Stimulated activated naive CD8-positive, alpha-beta T cell treated with anti-CD3 and anti-CD28 coated beads, Interleukin-15, amount 100 ng/mL, for 72 hours (primary cell): Measurements from ENCODE around the gene POT1.
A peak's percentile ranks its signal among the peaks of the same experiment; 100 is the strongest.

ENCODE experiments used
- ATAC-seq: fragments of 150-1000 bp; cut with Tn5 transposase; 2 replicates; pipeline ENCODE4 v1.10.0; 2021; ENCODE audit warnings: mild to moderate bottlenecking, moderate library complexity
- DNase-seq, 2 donors: peaks; one replicate each; pipeline ENCODE4 v3.0.0; 2021 to 2022
- H3K27ac Mint-ChIP-seq, 2 donors: one replicate each; pipeline ENCODE4 v1.8.0; 2022; ENCODE audit warnings: mild to moderate bottlenecking in 2 of 2, mixed read lengths in 2 of 2, moderate library complexity in 2 of 2
- H3K27me3 Mint-ChIP-seq: one replicate; pipeline ENCODE4 v1.8.0; 2022; ENCODE audit warnings: mixed read lengths
- H3K4me1 Mint-ChIP-seq: one replicate; pipeline ENCODE4 v1.8.0; 2022; ENCODE audit warnings: mild to moderate bottlenecking, mixed read lengths
- H3K4me3 Mint-ChIP-seq, 2 donors: one replicate each; pipeline ENCODE4 v1.8.0; 2022; ENCODE audit warnings: mild to moderate bottlenecking in 2 of 2, mixed read lengths in 2 of 2, moderate library complexity in 1 of 2
- H3K9me3 Mint-ChIP-seq, 2 donors: one replicate each; pipeline ENCODE4 v1.8.0; 2022; ENCODE audit warnings: mixed read lengths in 2 of 2

Gene POT1

GRCh38 chr7:124930173-124930623 lies 573 bp upstream of the POT1 start:
- Mint-ChIP-seq H3K9me3 (no peaks in the 10 kb centered on the region), H3K27me3 (no peaks in the 10 kb centered on the region), H3K4me1 (peaks cover 35% of the 10 kb centered on the region), H3K4me3 (peak overlapping the region; percentile 88 to 99), H3K27ac (peak overlapping the region in 1 of 2 donors; percentile 10)
- ATAC-seq (no peak), DNase-seq (no peak)

- Mint-ChIP-seq H3K27ac (no peak overlapping the region), H3K4me3 (no peak overlapping the region), H3K9me3 (no peaks in the 10 kb centered on the region), H3K4me1 (peaks cover 73% of the 10 kb centered on the region), H3K27me3 (no peaks in the 10 kb centered on the region)
- no peak for ATAC-seq
- no peak for DNase-seq
Measured at GRCh38 chr7:124924906-124925305, 4.7 kb downstream of the POT1 start.

GRCh38 chr7:124922200-124922599 lies 7.4 kb downstream of the POT1 start:
- no peak for ATAC-seq

GRCh38 chr7:124919841-124920240 lies 9.8 kb downstream of the POT1 start:
- Mint-ChIP-seq H3K27me3 (no peaks in the 10 kb centered on the region), H3K9me3 (no peaks in the 10 kb centered on the region), H3K4me1 (peaks cover 46% of the 10 kb centered on the region), H3K4me3 (no peak overlapping the region), H3K27ac (no peak overlapping the region)
- DNase-seq (no peak), ATAC-seq (no peak)

More at GRCh38 chr7:124922200-124922599, 7.4 kb downstream of the POT1 start:
- Mint-ChIP-seq H3K4me3 (no peak overlapping the region), H3K27me3 (no peaks in the 10 kb centered on the region), H3K4me1 (peaks cover 65% of the 10 kb centered on the region), H3K9me3 (no peaks in the 10 kb centered on the region), H3K27ac (no peak overlapping the region)
- DNase-seq, result no peak

GRCh38 chr7:124918662-124919061 lies 11.0 kb downstream of the POT1 start:
- ATAC-seq (no peak), DNase-seq (no peak)
- H3K4me3 Mint-ChIP-seq, result no peak overlapping the region
- peaks cover 34% of the 10 kb centered on the region for H3K4me1 Mint-ChIP-seq
- no peaks in the 10 kb centered on the region for H3K27me3 Mint-ChIP-seq
- H3K9me3 Mint-ChIP-seq, result no peaks in the 10 kb centered on the region
- H3K27ac Mint-ChIP-seq, result no peak overlapping the region

DNA sequence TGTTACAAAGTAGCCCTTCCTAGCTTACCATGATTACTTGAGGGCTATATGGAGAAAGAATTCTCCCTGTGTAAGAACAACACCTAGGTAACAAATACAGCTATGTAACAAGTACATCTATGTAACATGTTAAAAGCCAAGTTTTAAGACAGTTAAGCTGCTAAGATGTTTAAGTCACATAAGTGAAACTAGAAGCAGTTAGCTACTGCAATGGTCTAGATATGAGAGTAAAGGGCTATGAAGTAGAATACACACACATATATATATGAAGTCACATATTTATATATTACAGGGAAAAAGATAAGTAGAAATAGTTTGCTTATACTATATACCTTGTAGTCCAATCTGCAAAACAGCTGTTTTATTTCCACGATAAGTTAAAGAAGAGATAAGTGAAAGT lies 14.4 kb downstream of the POT1 start:
- no peak for ATAC-seq
- Mint-ChIP-seq H3K9me3 (no peaks in the 10 kb centered on the region), H3K4me3 (no peak overlapping the region), H3K4me1 (peaks cover 11% of the 10 kb centered on the region), H3K27me3 (no peaks in the 10 kb centered on the region), H3K27ac (no peak overlapping the region)
- DNase-seq, result no peak

DNA sequence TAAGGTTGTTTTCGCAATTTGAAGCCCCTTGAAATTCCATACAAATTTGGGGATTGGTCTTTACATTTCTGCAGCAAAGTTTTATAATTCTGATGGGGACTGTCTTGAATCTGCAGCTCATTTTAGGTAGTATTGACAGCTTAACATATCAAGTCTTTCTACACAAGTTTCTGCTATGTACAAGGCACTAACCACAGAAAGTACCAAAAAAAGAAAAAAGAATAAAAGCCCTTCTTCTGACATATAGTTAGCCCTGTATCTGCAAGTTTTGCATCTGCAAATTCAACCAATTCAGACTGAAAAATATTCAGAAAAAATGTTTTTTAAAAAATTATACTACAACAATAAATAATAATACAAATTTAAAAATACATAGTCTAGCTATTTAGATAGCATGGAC lies 15.3 kb downstream of the POT1 start:
- no peak for ATAC-seq
- no peaks in the 10 kb centered on the region for H3K27me3 Mint-ChIP-seq
- H3K4me3 Mint-ChIP-seq, result no peak overlapping the region
- no peaks in the 10 kb centered on the region for H3K9me3 Mint-ChIP-seq
- peaks cover 11% of the 10 kb centered on the region for H3K4me1 Mint-ChIP-seq
- DNase-seq, result no peak
- H3K27ac Mint-ChIP-seq, result no peak overlapping the region

DNA sequence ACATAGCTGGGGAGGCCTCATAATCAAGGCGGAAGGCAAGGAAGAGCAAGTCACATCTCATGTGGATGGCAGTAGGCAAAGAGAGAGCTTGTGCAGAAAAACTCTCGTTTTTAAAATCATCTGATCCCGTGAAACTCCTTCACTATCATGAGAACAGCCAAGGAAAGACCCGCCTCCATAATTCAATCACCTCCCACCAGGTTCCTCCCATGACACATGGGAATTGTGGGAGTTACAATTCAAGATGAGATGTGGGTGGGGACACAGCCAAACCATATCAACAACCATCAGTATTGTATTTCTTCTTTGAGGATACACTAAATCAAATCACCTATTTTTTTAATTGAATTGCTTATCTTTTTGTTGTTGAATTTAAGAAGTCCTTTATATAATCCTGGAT lies 16.7 kb downstream of the POT1 start:
- no peaks in the 10 kb centered on the region for H3K27me3 Mint-ChIP-seq
- no peaks in the 10 kb centered on the region for H3K9me3 Mint-ChIP-seq
- H3K4me3 Mint-ChIP-seq, result no peak overlapping the region
- ATAC-seq (no peak), DNase-seq (no peak)
- no peak overlapping the region for H3K27ac Mint-ChIP-seq
- H3K4me1 Mint-ChIP-seq, result peaks cover 10% of the 10 kb centered on the region

DNA sequence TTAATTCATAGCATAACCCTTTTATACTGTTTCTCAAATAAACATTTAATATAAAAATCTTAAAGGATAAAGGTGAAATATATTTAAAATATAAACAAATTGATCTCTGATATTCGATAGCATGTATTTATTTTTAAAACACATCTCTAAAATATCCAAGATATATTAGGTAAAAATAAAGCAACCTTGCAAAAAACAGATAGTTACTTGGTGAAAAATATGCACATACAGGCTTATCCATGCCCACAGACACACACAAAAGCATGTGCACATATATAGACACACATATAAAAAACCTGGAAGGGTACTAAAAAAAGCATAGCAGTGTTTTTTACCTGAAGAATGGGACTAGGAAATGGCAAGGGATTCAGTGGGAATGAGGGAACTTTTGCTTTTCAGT lies 19.8 kb downstream of the POT1 start:
- DNase-seq, result no peak
- Mint-ChIP-seq H3K9me3 (no peaks in the 10 kb centered on the region), H3K27me3 (no peaks in the 10 kb centered on the region), H3K4me3 (no peak overlapping the region), H3K4me1 (peaks cover 4% of the 10 kb centered on the region), H3K27ac (no peak overlapping the region)
- no peak for ATAC-seq

- H3K27ac Mint-ChIP-seq, result no peak overlapping the region
- peaks cover 0 to 7% of the 10 kb centered on the region in 2 donors for H3K9me3 Mint-ChIP-seq
- no peak for ATAC-seq
Measured at GRCh38 chr7:124908259-124908658, 21.4 kb downstream of the POT1 start.

GRCh38 chr7:124907490-124907889 lies 22.1 kb downstream of the POT1 start:
- Mint-ChIP-seq H3K4me1 (peaks cover 5% of the 10 kb centered on the region), H3K4me3 (no peak overlapping the region), H3K9me3 (peaks cover 0 to 8% of the 10 kb centered on the region in 2 donors), H3K27ac (no peak overlapping the region), H3K27me3 (no peaks in the 10 kb centered on the region)
- ATAC-seq, result no peak
- DNase-seq, result no peak

More at GRCh38 chr7:124908259-124908658, 21.4 kb downstream of the POT1 start:
- Mint-ChIP-seq H3K4me1 (peaks cover 5% of the 10 kb centered on the region), H3K27me3 (no peaks in the 10 kb centered on the region), H3K4me3 (no peak overlapping the region)
- DNase-seq, result no peak

DNA sequence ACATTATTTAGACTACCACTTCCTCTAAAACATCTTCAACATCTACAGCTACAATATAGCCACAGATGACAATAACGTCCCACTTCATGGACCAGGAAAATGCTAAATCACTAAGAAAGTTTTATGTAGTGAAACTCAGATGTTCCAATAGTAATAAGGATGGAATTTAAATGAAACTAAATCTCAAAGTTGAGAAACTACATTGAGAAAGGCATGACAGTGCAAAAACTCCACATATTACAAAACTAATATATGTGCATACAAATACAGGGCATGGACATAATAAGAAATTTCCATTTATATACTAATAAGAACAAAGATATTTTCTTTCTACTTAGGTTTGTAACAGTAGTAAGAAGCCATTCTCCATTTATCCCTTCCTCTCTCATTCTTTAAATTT lies 31.1 kb downstream of the POT1 start:
- DNase-seq, result no peak
- Mint-ChIP-seq H3K27me3 (no peaks in the 10 kb centered on the region), H3K27ac (no peak overlapping the region), H3K4me3 (no peak overlapping the region), H3K9me3 (peaks cover 0 to 4% of the 10 kb centered on the region in 2 donors), H3K4me1 (peaks cover 6% of the 10 kb centered on the region)
- ATAC-seq, result no peak

DNA sequence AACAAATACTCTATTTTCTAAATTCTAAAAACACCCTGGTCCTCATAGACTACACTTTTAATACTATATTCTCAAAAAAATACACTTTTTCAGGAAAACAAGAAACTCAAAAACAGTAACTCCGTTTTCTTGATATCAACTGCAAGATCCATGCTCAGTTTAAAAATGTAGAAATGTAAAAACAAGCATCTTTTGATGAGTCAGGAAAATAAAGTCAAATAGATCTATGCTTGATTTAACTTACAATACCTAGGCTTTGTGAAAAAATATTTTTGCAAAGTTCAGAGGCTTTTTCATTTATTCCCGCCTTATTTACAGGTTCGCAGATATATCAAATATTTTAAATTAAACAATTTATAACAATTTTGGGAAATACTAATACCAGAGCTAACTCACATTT lies 33.6 kb downstream of the POT1 start:
- H3K4me1 Mint-ChIP-seq, result peaks cover 12% of the 10 kb centered on the region
- ATAC-seq (no peak), DNase-seq (no peak)
- H3K9me3 Mint-ChIP-seq, result no peaks in the 10 kb centered on the region
- H3K4me3 Mint-ChIP-seq, result no peak overlapping the region
- H3K27ac Mint-ChIP-seq, result no peak overlapping the region
- no peaks in the 10 kb centered on the region for H3K27me3 Mint-ChIP-seq

- DNase-seq, result no peak
- ATAC-seq, result no peak
- Mint-ChIP-seq H3K4me1 (peaks cover 12% of the 10 kb centered on the region), H3K27ac (no peak overlapping the region), H3K9me3 (no peaks in the 10 kb centered on the region), H3K27me3 (no peaks in the 10 kb centered on the region), H3K4me3 (peak overlapping the region in 1 of 2 donors; percentile 54)
Measured at GRCh38 chr7:124893140-124893827, 36.3 kb downstream of the POT1 start.

DNA sequence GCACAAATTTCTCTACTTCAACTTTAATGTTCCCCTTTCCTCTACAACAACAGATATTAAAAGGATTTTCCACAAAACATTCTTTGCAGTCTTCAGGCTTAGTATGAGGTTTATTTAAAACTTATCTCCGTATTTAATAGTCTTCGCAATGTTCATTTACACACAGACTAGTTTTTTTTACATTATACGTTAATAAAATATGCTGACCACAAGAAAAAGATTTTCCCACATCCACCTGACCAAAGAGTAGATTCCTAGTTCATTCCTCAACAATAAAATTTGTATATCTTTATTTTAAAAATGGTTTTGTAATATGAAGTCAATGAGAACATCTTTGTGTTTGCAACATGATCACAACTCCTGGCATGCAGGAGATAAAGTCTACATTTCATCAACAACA lies 42.4 kb downstream of the POT1 start:
- DNase-seq, result no peak
- no peak for ATAC-seq
- no peaks in the 10 kb centered on the region for H3K4me1 Mint-ChIP-seq
- H3K4me3 Mint-ChIP-seq, result no peak overlapping the region
- H3K27me3 Mint-ChIP-seq, result no peaks in the 10 kb centered on the region
- H3K9me3 Mint-ChIP-seq, result no peaks in the 10 kb centered on the region
- H3K27ac Mint-ChIP-seq, result no peak overlapping the region

DNA sequence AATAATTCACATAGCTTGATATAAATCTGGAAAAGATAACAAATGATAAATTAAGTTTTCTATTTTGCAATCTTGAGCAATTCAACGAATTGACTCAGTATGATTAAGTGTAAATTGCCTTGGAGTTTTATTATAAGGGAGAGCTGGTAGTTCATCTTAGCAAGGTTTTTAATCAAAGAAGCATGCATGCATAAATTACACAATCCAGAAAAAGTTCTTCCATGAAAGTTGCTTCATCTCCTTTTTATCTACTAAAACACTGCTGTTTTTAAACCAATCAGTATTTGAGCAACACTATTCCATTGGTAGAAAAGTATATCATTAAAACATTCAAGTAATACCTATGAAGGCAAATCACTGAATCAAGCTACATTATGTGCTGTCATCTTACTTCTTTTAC lies 47.6 kb downstream of the POT1 start:
- Mint-ChIP-seq H3K9me3 (no peaks in the 10 kb centered on the region), H3K4me1 (no peaks in the 10 kb centered on the region), H3K27me3 (no peaks in the 10 kb centered on the region), H3K4me3 (no peak overlapping the region), H3K27ac (no peak overlapping the region)
- ATAC-seq, result no peak
- no peak for DNase-seq

GRCh38 chr7:124879771-124880170 lies 49.9 kb downstream of the POT1 start:
- H3K27ac Mint-ChIP-seq, result no peak overlapping the region
- no peaks in the 10 kb centered on the region for H3K4me1 Mint-ChIP-seq
- H3K4me3 Mint-ChIP-seq, result no peak overlapping the region

More at GRCh38 chr7:124879771-124880170, 49.9 kb downstream of the POT1 start:
- no peaks in the 10 kb centered on the region for H3K27me3 Mint-ChIP-seq
- no peak for ATAC-seq
- H3K9me3 Mint-ChIP-seq, result no peaks in the 10 kb centered on the region
- no peak for DNase-seq
